ENCODE measurements around the gene ARL15. TPM values are rescaled to one million over a fixed set of nuclear protein-coding genes. Genes with fewer than 3 reads are reported as not detected.

The ARL15 gene
- total RNA-seq, 2 donors from 2014 or later = 14.3 to 24.1 TPM

DNA sequence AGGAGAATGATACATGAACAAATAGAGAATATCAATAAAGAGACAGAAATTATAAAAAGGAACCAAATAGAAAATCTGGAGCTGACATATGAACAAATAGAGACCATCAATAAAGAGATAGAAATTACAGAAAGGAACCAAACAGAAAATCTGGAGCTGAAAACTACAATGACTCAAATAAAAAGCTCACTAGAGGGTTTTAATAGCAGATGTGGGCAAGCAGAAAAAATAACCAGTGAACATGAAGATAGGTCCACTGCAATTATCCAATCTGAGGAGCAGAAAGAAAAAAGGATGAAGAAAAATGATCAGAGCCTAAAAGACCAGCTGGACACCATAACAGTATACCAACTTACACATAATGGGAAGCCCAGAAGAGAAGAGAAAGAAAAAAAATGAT, 353.7 kb downstream of the ARL15 start:
- DNase-seq = no peak
- H3K4me3 ChIP-seq = no peak overlapping the region
- H3K4me1 ChIP-seq = no peaks in the 10 kb centered on the region
- H3K36me3 ChIP-seq (replicated peaks in 1 of 2; ENCODE audit: insufficient read depth in 1 of 2, low read depth in 2 of 2) = no peaks in the 10 kb centered on the region
- no peaks in the 10 kb centered on the region for H3K27me3 ChIP-seq
- ATAC-seq = no peak
- intact Hi-C loops (cut with DNase I) = no loop called here
- TF ChIP-seq POLR2A (IDR thresholded peaks at IDR 0.05) (no peak), CTCF (IDR thresholded peaks at IDR 0.05) (no peak)
- no peak overlapping the region for H3K27ac ChIP-seq
- H3K9me3 ChIP-seq = peaks cover 0 to 9% (median 0%) of the 10 kb centered on the region in 3 donors

DNA sequence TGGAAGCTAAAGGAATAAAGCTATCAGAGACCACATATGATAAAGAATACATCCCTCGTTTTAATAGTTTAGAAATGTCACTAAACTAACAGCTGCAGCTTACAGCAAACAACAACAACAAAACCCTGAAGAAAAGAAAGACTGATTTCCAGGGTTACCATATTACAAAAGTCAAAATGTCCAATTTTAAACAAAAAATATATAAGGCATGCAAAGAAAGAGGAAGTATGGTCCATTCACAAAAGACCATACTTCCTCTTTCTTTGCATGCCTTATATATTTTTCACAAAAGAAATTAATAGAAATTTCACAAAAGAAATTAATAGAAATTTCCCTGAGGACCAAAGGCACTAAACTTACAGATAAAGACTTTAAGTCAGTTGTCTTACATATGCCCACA, 354.2 kb downstream of the ARL15 start:
- WGBS, 2 donors = 78 to 85% methylated on average over 1 of the region's 1 CpG
- peaks cover 0 to 9% (median 0%) of the 10 kb centered on the region in 3 donors for H3K9me3 ChIP-seq
- ATAC-seq = no peak

GRCh38 chr5:53950621-53951020, 359.8 kb downstream of the ARL15 start:
- 90 to 92% methylated on average over 3 of the region's 3 CpGs for WGBS, 2 donors
- no peak for DNase-seq
- intact Hi-C loops (cut with DNase I) = no loop called here
- H3K27ac ChIP-seq = no peak overlapping the region
- H3K36me3 ChIP-seq (replicated peaks in 1 of 2; ENCODE audit: insufficient read depth in 1 of 2, low read depth in 2 of 2) = no peaks in the 10 kb centered on the region
- no peaks in the 10 kb centered on the region for H3K4me1 ChIP-seq
- no peak for ATAC-seq
- H3K4me3 ChIP-seq = no peak overlapping the region
- TF ChIP-seq POLR2A (IDR thresholded peaks at IDR 0.05) = no peak
- no peak for TF ChIP-seq CTCF (IDR thresholded peaks at IDR 0.05)
- no peaks in the 10 kb centered on the region for H3K27me3 ChIP-seq
- H3K9me3 ChIP-seq = no peaks in the 10 kb centered on the region

More for the DNA sequence above, 354.2 kb downstream of the ARL15 start:
- no peaks in the 10 kb centered on the region for H3K36me3 ChIP-seq (replicated peaks in 1 of 2; ENCODE audit: insufficient read depth in 1 of 2, low read depth in 2 of 2)
- intact Hi-C loops (cut with DNase I) = no loop called here
- no peaks in the 10 kb centered on the region for H3K27me3 ChIP-seq
- no peak overlapping the region for H3K4me3 ChIP-seq
- TF ChIP-seq POLR2A (IDR thresholded peaks at IDR 0.05) (no peak), CTCF (IDR thresholded peaks at IDR 0.05) (no peak)
- H3K4me1 ChIP-seq = no peaks in the 10 kb centered on the region
- no peak for DNase-seq
- no peak overlapping the region for H3K27ac ChIP-seq

GRCh38 chr5:53948598-53948997, 361.8 kb downstream of the ARL15 start:
- no peaks in the 10 kb centered on the region for H3K36me3 ChIP-seq (replicated peaks in 1 of 2; ENCODE audit: insufficient read depth in 1 of 2, low read depth in 2 of 2)
- no peak overlapping the region for H3K27ac ChIP-seq
- H3K4me3 ChIP-seq = no peak overlapping the region
- no peak for TF ChIP-seq CTCF (IDR thresholded peaks at IDR 0.05)
- no peak for TF ChIP-seq POLR2A (IDR thresholded peaks at IDR 0.05)
- no peak for ATAC-seq
- intact Hi-C loops (cut with DNase I) = no loop called here
- no peaks in the 10 kb centered on the region for H3K27me3 ChIP-seq
- no peak for DNase-seq
- no peaks in the 10 kb centered on the region for H3K9me3 ChIP-seq
- WGBS, 2 donors = 83 to 89% methylated on average over 4 of the region's 4 CpGs
- no peaks in the 10 kb centered on the region for H3K4me1 ChIP-seq

DNA sequence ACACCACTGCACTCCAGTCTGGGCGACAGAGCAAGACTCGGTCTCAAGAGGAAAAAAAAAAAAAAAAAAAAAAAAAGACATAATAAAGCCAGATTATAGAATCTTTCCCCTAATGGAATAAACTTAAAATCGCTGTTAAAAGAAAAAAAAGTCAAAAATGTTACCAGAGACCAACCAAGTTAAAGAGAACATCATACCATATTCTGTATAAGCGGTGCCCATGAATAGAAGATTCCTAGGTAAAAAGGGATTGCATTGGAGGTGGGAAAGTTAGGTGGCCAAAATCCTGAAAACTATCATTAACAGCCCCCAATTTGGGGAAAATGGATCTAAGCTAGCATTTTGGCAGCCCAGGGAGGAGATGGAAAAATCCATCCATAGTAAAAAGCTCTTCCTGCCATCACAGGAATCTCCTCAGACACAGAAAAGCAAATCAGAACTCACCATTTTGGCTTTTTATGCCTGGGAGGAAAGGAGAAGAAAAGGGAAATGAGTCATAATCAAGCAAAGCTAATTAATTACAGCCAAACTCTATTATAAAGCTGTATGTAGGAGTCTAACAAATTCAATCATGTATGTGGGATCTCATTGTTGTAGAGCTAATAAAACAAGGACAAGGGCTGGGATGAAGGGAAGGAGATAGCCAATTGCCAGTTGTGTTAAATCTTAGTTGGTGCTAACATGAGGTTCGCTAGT, 363.8 kb downstream of the ARL15 start:
- TF ChIP-seq POLR2A (IDR thresholded peaks at IDR 0.05) (no peak), CTCF (IDR thresholded peaks at IDR 0.05) (no peak)
- no peak overlapping the region for H3K4me3 ChIP-seq
- WGBS, 2 donors = 83 to 85% methylated on average over 5 of the region's 5 CpGs
- no peaks in the 10 kb centered on the region for H3K4me1 ChIP-seq
- intact Hi-C loops (cut with DNase I) = no loop called here
- no peak overlapping the region for H3K27ac ChIP-seq
- H3K27me3 ChIP-seq = no peaks in the 10 kb centered on the region
- ATAC-seq = no peak
- no peaks in the 10 kb centered on the region for H3K36me3 ChIP-seq (replicated peaks in 1 of 2; ENCODE audit: insufficient read depth in 1 of 2, low read depth in 2 of 2)
- no peaks in the 10 kb centered on the region for H3K9me3 ChIP-seq
- no peak for DNase-seq
